ENCODE results near the gene TJP3.

TJP3 gene

GRCh38 chr19:3793799-3794198, 85.6 kb downstream of the TJP3 start:
- Histone ChIP-seq H3K4me3 (replicated peaks; ENCODE audit: low read depth, low read length) (no peak overlapping the region), H3K36me3 (ENCODE audit: control insufficient read depth, insufficient read depth, low read length) (no peaks in the 10 kb centered on the region), H3K27me3 (replicated peaks; ENCODE audit: control insufficient read depth, insufficient read depth, low read length) (no peaks in the 10 kb centered on the region)
- TF ChIP-seq CTCF (IDR thresholded peaks at IDR 0.05; ENCODE audit: insufficient read depth, low read length, poor library complexity, severe bottlenecking) = no peak
- no peak for DNase-seq (ENCODE audit: extremely low read depth, insufficient read length)

- H3K27me3 ChIP-seq (replicated peaks; ENCODE audit: control insufficient read depth, insufficient read depth, low read length) = no peaks in the 10 kb centered on the region
- no peak overlapping the region for H3K4me3 ChIP-seq (replicated peaks; ENCODE audit: low read depth, low read length)
- H3K36me3 ChIP-seq (ENCODE audit: control insufficient read depth, insufficient read depth, low read length) = no peaks in the 10 kb centered on the region
- DNase-seq (ENCODE audit: extremely low read depth, insufficient read length) = no peak
- TF ChIP-seq CTCF (IDR thresholded peaks at IDR 0.05; ENCODE audit: insufficient read depth, low read length, poor library complexity, severe bottlenecking) = no peak
Measured at GRCh38 chr19:3796358-3796757, 88.2 kb downstream of the TJP3 start.

- Histone ChIP-seq H3K36me3 (ENCODE audit: control insufficient read depth, insufficient read depth, low read length) (no peaks in the 10 kb centered on the region), H3K4me3 (replicated peaks; ENCODE audit: low read depth, low read length) (no peak overlapping the region), H3K27me3 (replicated peaks; ENCODE audit: control insufficient read depth, insufficient read depth, low read length) (no peaks in the 10 kb centered on the region)
- no peak for TF ChIP-seq CTCF (IDR thresholded peaks at IDR 0.05; ENCODE audit: insufficient read depth, low read length, poor library complexity, severe bottlenecking)
- no peak for DNase-seq (ENCODE audit: extremely low read depth, insufficient read length)
Measured at GRCh38 chr19:3798137-3798536, 90.0 kb downstream of the TJP3 start.
